ENCODE results near the gene APOL4.

APOL4 gene

DNA sequence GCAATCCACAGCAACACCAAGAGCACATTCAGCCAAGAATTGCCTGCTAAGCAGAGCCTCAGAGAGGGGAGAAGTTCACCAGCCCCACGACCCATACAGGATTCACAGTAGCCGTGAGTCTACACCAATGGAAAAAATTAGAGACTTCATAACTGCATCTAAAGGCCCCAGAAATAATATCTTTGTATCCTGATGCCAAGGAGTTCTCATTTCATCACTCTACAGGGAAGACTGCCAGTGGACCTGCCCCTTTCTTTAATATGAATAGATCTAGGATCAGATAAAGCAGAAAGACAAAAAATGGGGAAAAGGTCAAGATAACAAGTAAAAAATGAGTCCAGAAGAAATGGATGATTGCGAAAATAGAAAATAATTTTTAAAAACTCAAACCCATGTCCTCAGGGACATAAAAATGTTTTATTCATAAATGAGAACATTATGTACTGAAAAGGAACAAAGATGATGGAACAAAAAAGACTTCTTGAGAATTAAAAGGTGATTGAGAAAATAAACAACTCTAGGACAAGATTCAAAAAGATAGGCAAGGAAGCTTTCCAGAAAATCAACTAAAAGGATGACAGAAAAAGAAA, 50.5 kb downstream of the APOL4 start:
- no peak for DNase-seq

DNA sequence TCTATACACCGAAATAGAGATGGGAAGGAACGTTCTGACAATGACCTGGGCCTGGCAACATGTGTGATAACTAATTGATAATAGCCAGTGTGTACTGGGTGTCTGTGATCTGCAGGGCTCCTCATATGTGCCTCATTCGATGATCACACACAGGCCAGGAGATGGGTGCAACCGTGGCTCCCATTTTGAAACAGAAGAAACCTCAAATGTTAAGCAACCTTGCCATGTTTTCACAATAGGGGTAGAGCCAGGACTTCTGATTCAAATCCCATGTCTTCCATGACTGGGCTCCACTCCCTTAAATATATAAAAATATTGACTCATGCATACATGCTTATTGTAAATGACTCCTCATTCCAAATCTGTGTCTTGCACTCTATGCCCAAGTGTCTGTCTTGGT, 52.2 kb downstream of the APOL4 start:
- no peak for DNase-seq

DNA sequence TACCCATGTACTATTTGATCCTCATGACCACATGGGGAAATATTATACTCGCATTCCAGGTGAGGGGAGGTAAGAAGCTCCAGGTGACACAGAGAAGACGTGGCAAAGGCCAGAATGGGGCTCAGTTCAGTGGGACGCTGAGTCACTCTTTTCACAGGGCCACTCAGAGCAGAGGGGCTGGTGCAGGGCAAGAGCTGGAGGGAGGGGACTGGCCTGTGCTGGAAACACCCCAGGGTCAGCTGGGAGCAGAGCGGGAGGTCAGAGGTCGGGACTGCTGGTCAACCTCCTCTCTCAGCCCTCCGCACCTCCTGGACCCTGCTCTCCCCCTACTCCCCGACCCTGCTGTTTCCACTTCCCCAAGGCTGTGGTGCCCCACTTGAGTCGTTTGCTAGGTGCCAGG, 53.2 kb downstream of the APOL4 start:
- DNase-seq, result no peak

DNA sequence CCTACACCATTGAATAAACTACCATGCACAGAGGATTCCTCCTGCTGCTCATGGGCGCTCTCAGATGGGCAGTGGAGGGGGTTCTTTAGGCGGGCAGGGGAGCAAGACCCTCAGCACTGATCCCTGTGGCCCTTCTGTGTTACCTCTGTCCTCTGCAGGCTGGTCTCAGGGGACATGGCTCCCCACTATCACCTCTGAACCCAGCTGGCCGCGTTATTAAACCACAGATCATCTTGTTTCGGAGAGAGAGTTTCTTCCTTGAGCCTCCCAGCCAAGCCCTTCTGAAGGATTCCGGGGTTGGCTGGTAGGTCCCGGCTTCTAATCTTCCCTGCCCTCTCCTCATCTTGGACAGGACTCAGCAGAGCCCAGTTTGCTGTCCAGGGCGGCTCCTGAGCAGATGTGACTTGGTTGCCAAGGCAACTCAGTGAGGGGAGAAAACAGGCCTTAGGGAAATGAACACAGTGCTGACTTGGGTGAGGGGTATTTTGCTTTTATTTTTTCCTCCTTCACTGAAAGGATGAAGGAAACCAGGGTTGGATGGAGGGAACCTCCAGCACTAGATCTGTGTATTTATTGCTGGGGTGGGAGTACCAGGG, 54.3 kb downstream of the APOL4 start:
- no peak for DNase-seq

DNA sequence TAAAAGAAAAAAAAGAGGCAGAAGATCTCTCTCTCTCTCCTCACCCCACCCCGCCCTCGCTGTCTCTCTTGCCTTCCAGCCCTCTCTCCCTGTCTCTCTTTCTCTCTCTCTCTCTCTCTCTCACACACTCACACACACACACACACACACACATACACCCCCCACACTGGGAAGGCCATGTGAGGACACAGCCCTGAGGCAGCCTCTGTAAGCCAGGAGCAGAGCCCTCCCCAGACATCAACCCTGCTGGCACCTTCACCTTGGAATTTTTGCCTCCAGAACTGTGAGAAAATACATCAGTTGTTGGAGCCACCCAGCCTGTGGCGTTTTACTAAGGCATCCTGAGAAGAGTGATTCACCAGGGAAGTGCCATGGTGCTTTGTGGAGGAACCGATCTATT, 55.7 kb downstream of the APOL4 start:
- DNase-seq, result no peak

DNA sequence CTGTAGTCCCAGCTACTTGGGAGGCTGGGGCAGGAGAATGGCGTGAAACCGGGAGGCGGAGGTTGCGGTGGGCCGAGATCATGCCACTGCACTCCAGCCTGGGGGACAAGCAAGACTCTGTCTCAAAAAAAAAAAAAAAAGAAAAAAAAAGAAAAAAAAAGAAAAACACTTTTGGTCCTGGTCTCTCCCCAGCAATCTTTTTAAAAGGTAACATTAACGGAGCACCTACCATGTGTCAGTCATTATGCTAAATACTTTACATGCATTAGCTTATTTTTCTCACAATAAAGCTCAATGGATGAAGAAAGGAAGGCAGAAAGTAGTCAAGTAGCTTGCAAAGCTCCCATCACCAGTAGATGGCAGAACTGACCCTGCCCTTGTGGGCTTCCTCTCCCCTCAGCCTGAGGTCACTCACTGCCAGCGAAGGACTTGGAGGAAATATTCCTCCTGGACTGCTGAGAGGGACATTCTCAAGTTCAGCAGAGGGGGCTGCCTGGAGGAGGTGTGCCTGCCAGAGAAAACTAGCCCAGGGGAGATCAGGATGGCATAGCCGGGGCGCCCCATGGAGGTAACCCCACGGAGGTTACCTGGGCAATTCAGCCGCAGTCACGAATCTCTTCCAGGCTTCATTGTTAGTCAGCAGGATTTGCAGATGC, 56.6 kb downstream of the APOL4 start:
- no peak for DNase-seq

DNA sequence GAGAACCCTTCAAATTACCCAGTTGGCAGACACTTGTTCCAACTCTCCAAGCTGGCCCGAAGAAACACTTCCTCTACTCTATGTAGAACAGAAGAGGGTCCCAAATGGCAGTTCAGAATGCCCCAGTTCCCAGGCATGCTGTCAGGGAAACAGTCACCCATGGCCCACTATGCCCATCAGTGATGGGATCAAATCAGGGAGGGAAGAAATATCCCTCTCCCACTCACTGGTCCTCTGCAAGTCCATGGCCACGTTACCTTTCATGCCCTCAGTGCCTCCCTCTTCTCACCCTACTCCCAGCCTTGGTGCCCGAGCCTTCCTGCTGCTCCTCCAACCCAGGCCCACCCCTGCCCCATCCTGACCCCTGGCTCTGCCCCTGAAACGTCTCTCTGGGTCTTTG, 57.7 kb downstream of the APOL4 start:
- DNase-seq, result no peak

DNA sequence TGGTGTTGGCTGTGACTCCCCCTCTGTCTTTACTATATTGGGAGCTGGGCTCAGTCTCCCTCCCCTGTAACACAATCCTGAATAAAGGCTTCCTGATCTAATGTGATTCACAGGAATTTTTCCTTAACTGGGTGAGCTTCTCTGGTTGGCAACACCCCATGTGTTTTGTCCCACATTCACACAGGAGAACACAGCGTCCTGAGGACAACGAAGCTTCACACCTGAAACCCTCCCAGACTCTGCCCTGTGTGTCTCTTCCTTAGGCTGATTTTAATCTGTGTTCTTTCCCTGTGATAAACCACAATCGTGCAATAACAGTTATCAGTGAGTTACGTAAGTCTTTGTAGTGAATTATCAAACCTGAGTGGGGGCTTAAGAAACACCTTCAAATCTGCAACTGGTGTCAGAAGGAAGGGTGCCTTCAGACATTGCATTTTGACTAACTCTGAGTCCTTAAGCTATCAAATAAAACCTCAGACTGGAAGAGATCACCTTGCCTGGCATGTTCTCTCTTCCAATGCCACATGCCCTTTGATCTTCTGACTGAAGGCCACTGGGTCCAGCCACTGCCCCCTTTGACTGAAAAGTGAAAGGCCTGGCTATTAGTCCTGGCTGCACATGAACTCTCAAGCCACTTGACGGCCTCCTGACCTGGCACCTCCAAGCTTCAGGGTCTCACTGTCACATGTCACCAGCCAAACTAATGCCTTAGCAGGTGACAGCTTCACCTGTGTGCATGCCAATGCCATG, 58.4 kb downstream of the APOL4 start:
- DNase-seq, result no peak

DNA sequence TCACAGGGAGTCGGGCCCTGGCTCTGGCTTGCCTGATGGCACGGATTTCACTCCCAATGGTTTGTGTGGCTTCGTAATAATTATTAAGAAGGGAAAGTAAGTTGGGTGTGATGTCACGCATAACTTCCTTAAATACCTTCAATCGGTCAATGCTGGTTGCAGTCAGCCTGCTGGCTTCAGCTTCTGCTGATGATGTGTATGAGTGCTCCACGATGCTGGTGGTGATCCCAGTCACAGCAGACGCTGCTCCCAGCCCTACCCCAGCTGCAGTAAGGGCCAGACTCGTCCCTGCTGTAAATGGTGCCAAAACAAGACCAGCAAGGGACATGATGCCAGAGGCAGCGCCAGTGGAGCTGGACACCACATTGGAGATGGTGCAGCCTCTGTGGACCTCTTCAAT, 60.1 kb downstream of the APOL4 start:
- no peak for DNase-seq

Data from NCI-H1105 (cell line).